ENCODE results near the gene PCNP. TPM values are rescaled to one million over a fixed set of nuclear protein-coding genes. Genes with fewer than 3 reads are reported as not detected.
A peak's percentile ranks its signal among the peaks of the same experiment; 100 is the strongest.
"Not testable (repeated sequence)": the region's sequence is repeated elsewhere in the genome, so short reads cannot be mapped to it uniquely, and the experiment has no call there.

PCNP gene
- total and polyA plus RNA-seq, 7 donors, result 77.8 to 133 (median 105) TPM

GRCh38 chr3:101577286-101577685, 3.3 kb downstream of the PCNP start:
- H3K27me3 ChIP-seq (ENCODE audit: insufficient read depth in 3 of 3, low read length in 2 of 3), result no peaks in the 10 kb centered on the region
- no peak for TF ChIP-seq CTCF (IDR thresholded peaks at IDR 0.05)
- WGBS, 3 donors, result 90 to 99% (median 96%) methylated on average over 6 of the region's 6 CpGs
- H3K9me3 ChIP-seq, result no peaks in the 10 kb centered on the region
- no peak overlapping the region for H3K4me3 ChIP-seq
- peaks cover 0 to 48% of the 10 kb centered on the region in 2 donors for H3K36me3 ChIP-seq (ENCODE audit: insufficient read depth in 1 of 2, low read depth in 1 of 2)
- intact Hi-C loops (cut with DNase I), result no loop called here
- H3K27ac ChIP-seq, result peak overlapping the region; percentile 61
- peaks cover 47% of the 10 kb centered on the region for H3K4me1 ChIP-seq
- no peak for DNase-seq
- no peak for ATAC-seq

DNA sequence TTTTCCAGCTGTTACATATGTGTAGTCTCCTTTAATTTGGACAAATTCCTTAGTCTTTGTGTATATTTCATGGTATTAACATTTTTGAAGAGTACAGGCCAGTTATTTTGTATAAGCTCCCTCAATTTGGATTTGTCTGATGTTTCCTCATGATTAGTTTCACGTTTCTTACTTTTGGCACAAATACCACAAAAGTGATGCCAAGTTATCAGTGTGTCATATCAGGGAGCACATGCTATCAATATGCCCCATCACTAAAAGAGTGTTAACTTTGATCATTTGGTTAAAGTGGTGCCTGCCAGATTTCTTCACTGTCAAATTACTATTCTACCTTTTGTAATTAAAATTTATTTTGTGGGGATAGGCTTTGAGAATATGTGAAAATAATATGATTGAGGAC, 14.6 kb downstream of the PCNP start:
- no peak for ATAC-seq
- intact Hi-C loops (cut with DNase I), result no loop called here
- WGBS, 3 donors, result 0 to 18% (median 8%) methylated on average over 1 of the region's 1 CpG

GRCh38 chr3:101591071-101591470, 17.1 kb downstream of the PCNP start:
- intact Hi-C loops (cut with DNase I), result no loop called here
- ATAC-seq (no peak), DNase-seq (no peak)
- no peaks in the 10 kb centered on the region for H3K27me3 ChIP-seq (ENCODE audit: insufficient read depth in 3 of 3, low read length in 2 of 3)
- no peaks in the 10 kb centered on the region for H3K9me3 ChIP-seq
- no peaks in the 10 kb centered on the region for H3K4me1 ChIP-seq
- H3K36me3 ChIP-seq (ENCODE audit: insufficient read depth in 1 of 2, low read depth in 1 of 2), result peaks cover 5 to 96% of the 10 kb centered on the region in 2 donors
- no peak for TF ChIP-seq CTCF (IDR thresholded peaks at IDR 0.05)
- WGBS, 3 donors, result 87 to 90% (median 87%) methylated on average over 3 of the region's 3 CpGs
- no peak overlapping the region for H3K4me3 ChIP-seq
- no peak overlapping the region for H3K27ac ChIP-seq

More for the DNA sequence above, 14.6 kb downstream of the PCNP start:
- peaks cover 5 to 87% of the 10 kb centered on the region in 2 donors for H3K36me3 ChIP-seq (ENCODE audit: insufficient read depth in 1 of 2, low read depth in 1 of 2)
- DNase-seq, result no peak
- H3K9me3 ChIP-seq, result no peaks in the 10 kb centered on the region
- no peaks in the 10 kb centered on the region for H3K27me3 ChIP-seq (ENCODE audit: insufficient read depth in 3 of 3, low read length in 2 of 3)
- H3K4me1 ChIP-seq, result no peaks in the 10 kb centered on the region
- TF ChIP-seq CTCF (IDR thresholded peaks at IDR 0.05), result no peak
- no peak overlapping the region for H3K4me3 ChIP-seq
- no peak overlapping the region for H3K27ac ChIP-seq

DNA sequence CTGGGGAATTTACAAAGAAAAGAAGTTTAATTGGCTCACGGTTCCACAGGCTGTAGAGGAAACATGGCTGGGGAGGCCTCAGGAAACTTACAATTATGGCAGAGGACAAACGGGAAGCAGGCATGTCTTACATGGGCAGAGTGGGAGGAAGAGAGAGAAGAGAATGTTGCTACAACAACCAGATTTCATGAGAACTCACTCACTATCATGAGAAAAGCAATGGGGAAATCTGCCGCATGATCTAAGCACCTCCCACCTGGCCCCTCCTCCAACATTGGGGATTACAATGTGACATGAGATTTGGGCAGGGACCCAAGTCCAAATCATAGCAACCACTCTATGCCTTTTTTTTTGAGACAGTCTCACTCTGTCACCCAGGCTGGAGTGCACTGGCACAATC, 28.8 kb downstream of the PCNP start:
- no peak overlapping the region for H3K4me3 ChIP-seq
- DNase-seq, result no peak
- H3K4me1 ChIP-seq, result no peaks in the 10 kb centered on the region
- no peaks in the 10 kb centered on the region for H3K9me3 ChIP-seq
- TF ChIP-seq CTCF (IDR thresholded peaks at IDR 0.05), result no peak
- intact Hi-C loops (cut with DNase I), result loop anchor here in 1 of 2 donors (10.0 kb wide), 1 partner anchor 52 kb away; no protein-coding TSS in a partner anchor
- no peaks in the 10 kb centered on the region for H3K27me3 ChIP-seq (ENCODE audit: insufficient read depth in 3 of 3, low read length in 2 of 3)
- peaks cover 0 to 4% of the 10 kb centered on the region in 2 donors for H3K36me3 ChIP-seq (ENCODE audit: insufficient read depth in 1 of 2, low read depth in 1 of 2)
- 87 to 95% (median 92%) methylated on average over 3 of the region's 3 CpGs for whole genome bisulfite sequencing, 3 donors
- no peak for ATAC-seq
- H3K27ac ChIP-seq, result peak overlapping the region; percentile 10

- TF ChIP-seq CTCF (IDR thresholded peaks at IDR 0.05), result no peak
- DNase-seq (no peak), ATAC-seq (no peak)
- Histone ChIP-seq H3K4me1 (no peaks in the 10 kb centered on the region), H3K4me3 (no peak overlapping the region), H3K9me3 (no peaks in the 10 kb centered on the region), H3K36me3 (ENCODE audit: insufficient read depth in 1 of 2, low read depth in 1 of 2) (no peaks in the 10 kb centered on the region), H3K27me3 (ENCODE audit: insufficient read depth in 3 of 3, low read length in 2 of 3) (no peaks in the 10 kb centered on the region), H3K27ac (no peak overlapping the region)
- intact Hi-C loops (cut with DNase I), result loop anchor here in 1 of 2 donors (10.0 kb wide), 1 partner anchor 52 kb away; no protein-coding TSS in a partner anchor
- 100% methylated on average over 1 of the region's 1 CpG for WGBS, 3 donors
Observed at GRCh38 chr3:101603184-101603583, 29.2 kb downstream of the PCNP start.

DNA sequence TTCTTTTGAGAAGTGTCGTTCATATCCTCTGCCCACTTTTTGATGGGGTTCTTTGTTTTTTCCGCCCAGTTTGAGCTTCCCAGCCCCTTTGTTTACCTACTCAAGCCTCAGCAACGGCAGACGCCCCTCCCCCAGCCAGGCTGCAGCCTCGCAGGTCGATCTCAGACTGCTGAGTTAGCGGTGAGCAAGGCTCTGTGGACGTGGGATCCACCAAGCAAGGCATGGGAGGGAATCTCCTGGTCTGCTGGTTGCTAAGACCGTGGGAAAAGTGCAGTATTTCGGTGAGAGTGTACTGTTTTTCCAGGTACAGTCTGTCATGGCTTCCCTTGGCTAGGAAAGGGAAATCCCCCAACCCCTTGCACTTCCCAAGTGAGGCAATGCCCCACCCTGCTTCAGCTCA, 31.4 kb downstream of the PCNP start:
- not testable (repeated sequence) for H3K9me3 ChIP-seq; H3K27me3 ChIP-seq (ENCODE audit: insufficient read depth in 3 of 3, low read length in 2 of 3); H3K36me3 ChIP-seq (ENCODE audit: insufficient read depth in 1 of 2, low read depth in 1 of 2); H3K27ac ChIP-seq; H3K4me3 ChIP-seq; ATAC-seq; DNase-seq; H3K4me1 ChIP-seq
- intact Hi-C loops (cut with DNase I), result loop anchor here in 1 of 2 donors (10.0 kb wide), 1 partner anchor 49 kb away; no protein-coding TSS in a partner anchor
- 76 to 81% (median 79%) methylated on average over 10 of the region's 10 CpGs for WGBS, 3 donors

Data from psoas muscle (tissue), 8 donors.